Astrocyte (in vitro differentiated cells and primary cell): ENCODE data around the gene PTTG1. TPM values are rescaled to one million over a fixed set of nuclear protein-coding genes. Genes with fewer than 3 reads are reported as not detected.

Experiments
- DNase-seq: peaks from one replicate; pipeline ENCODE4 v3.0.0-alpha.2; 2010; ENCODE audit warnings: low read depth
- FAIRE-seq: peaks from 2 replicates; lab custom pipeline; 2011; peaks lifted over from hg19 to GRCh38; lab: Jason Lieb, UNC
- H2AFZ ChIP-seq: 2 replicates; pipeline ENCODE4 v1.6.0; 2012; ENCODE audit warnings: low read depth, low read length, inconsistent platforms
- H3K27ac ChIP-seq: 2 replicates; pipeline ENCODE4 v1.5.1; 2011; ENCODE audit warnings: low read depth, low read length, inconsistent platforms
- H3K27me3 ChIP-seq: 2 replicates; pipeline ENCODE4 v1.6.0; 2011; ENCODE audit warnings: low read length, inconsistent platforms; ENCODE audit not compliant: insufficient read depth
- H3K36me3 ChIP-seq: 2 replicates; pipeline ENCODE4 v1.5.1; 2011; ENCODE audit warnings: low read length, inconsistent platforms; ENCODE audit not compliant: insufficient read depth
- H3K4me1 ChIP-seq: 2 replicates; pipeline ENCODE4 v1.5.1; 2011; ENCODE audit warnings: low read length, inconsistent platforms; ENCODE audit not compliant: insufficient read depth
- H3K4me2 ChIP-seq: 2 replicates; pipeline ENCODE4 v1.6.0; 2012; ENCODE audit warnings: low read length, inconsistent platforms
- H3K4me3 ChIP-seq: 2 replicates; pipeline ENCODE4 v1.5.1; 2011; ENCODE audit warnings: low read depth, mild to moderate bottlenecking, low read length, inconsistent platforms; ENCODE audit not compliant: insufficient read depth
- H3K79me2 ChIP-seq: 2 replicates; pipeline ENCODE4 v1.6.0; 2012; ENCODE audit warnings: mild to moderate bottlenecking, low read length, inconsistent platforms; ENCODE audit not compliant: insufficient read depth
- H3K9ac ChIP-seq: 2 replicates; pipeline ENCODE4 v1.6.0; 2012; ENCODE audit warnings: mild to moderate bottlenecking, low read length, inconsistent platforms
- H3K9me3 ChIP-seq: 2 replicates; pipeline ENCODE4 v1.5.1; 2012; ENCODE audit warnings: low read depth, mild to moderate bottlenecking, low read length, inconsistent platforms; ENCODE audit not compliant: insufficient read depth
- H4K20me1 ChIP-seq: 2 replicates; pipeline ENCODE4 v1.6.0; 2012; ENCODE audit warnings: low read length, inconsistent platforms; ENCODE audit not compliant: insufficient read depth
- H3K27ac Mint-ChIP-seq: one replicate; pipeline ENCODE4 v1.8.0; 2021; ENCODE audit warnings: mild to moderate bottlenecking, mixed read lengths; ENCODE audit not compliant: unreplicated experiment
- H3K27me3 Mint-ChIP-seq: one replicate; pipeline ENCODE4 v1.8.0; 2021; ENCODE audit warnings: low read depth, mixed read lengths; ENCODE audit not compliant: unreplicated experiment
- H3K36me3 Mint-ChIP-seq: one replicate; pipeline ENCODE4 v1.8.0; 2021; ENCODE audit warnings: low read depth, mixed read lengths; ENCODE audit not compliant: unreplicated experiment
- H3K4me1 Mint-ChIP-seq: one replicate; pipeline ENCODE4 v1.8.0; 2021; ENCODE audit warnings: low read depth, mixed read lengths; ENCODE audit not compliant: unreplicated experiment
- H3K4me3 Mint-ChIP-seq: one replicate; pipeline ENCODE4 v1.8.0; 2021; ENCODE audit warnings: mild to moderate bottlenecking, moderate library complexity, mixed read lengths; ENCODE audit not compliant: unreplicated experiment
- H3K9me3 Mint-ChIP-seq: one replicate; pipeline ENCODE4 v1.8.0; 2021; ENCODE audit warnings: mild to moderate bottlenecking, mixed read lengths; ENCODE audit not compliant: unreplicated experiment
- EZH2 ChIP-seq: IDR thresholded peaks from 2 replicates; pipeline ENCODE4 v1.6.1; 2012; ENCODE audit warnings: mild to moderate bottlenecking, low read length, inconsistent platforms; ENCODE audit not compliant: insufficient read depth
- total RNA-seq: library from RNA; stranded (reverse); gene quantifications from 2 replicates; pipeline ENCODE4 v1.2.1, GENCODE V29; 2021
- TF ChIP-seq, protein P1 (sequence below): IDR thresholded peaks from 2 replicates; pipeline ENCODE4 v1.5.1; 2011; ENCODE audit warnings: low read depth, mild to moderate bottlenecking, inconsistent platforms, low read length, moderate library complexity; ENCODE audit not compliant: insufficient read depth

PTTG1 gene
- total RNA-seq, 1 donor from 2014 or later, result 20.4 TPM

- no peaks in the 10 kb centered on the region for H3K27me3 ChIP-seq
- no peaks in the 10 kb centered on the region for H3K9me3 Mint-ChIP-seq
- peak overlapping the region; percentile 51 for H3K4me2 ChIP-seq
- no peaks in the 10 kb centered on the region for H3K79me2 ChIP-seq
- no peak overlapping the region for H3K4me3 Mint-ChIP-seq
- H3K4me1 ChIP-seq, result peaks cover 42% of the 10 kb centered on the region
- no peaks in the 10 kb centered on the region for H4K20me1 ChIP-seq
- DNase-seq (no peak), FAIRE-seq (no peak)
- TF ChIP-seq, protein P1, sequence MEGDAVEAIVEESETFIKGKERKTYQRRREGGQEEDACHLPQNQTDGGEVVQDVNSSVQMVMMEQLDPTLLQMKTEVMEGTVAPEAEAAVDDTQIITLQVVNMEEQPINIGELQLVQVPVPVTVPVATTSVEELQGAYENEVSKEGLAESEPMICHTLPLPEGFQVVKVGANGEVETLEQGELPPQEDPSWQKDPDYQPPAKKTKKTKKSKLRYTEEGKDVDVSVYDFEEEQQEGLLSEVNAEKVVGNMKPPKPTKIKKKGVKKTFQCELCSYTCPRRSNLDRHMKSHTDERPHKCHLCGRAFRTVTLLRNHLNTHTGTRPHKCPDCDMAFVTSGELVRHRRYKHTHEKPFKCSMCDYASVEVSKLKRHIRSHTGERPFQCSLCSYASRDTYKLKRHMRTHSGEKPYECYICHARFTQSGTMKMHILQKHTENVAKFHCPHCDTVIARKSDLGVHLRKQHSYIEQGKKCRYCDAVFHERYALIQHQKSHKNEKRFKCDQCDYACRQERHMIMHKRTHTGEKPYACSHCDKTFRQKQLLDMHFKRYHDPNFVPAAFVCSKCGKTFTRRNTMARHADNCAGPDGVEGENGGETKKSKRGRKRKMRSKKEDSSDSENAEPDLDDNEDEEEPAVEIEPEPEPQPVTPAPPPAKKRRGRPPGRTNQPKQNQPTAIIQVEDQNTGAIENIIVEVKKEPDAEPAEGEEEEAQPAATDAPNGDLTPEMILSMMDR, result no peak
- TF ChIP-seq EZH2, result no peak
- H3K4me3 ChIP-seq, result peak overlapping the region; percentile 0
- no peaks in the 10 kb centered on the region for H3K27me3 Mint-ChIP-seq
- no peaks in the 10 kb centered on the region for H3K9me3 ChIP-seq
- H3K36me3 ChIP-seq, result no peaks in the 10 kb centered on the region
- H3K4me1 Mint-ChIP-seq, result peaks cover 16% of the 10 kb centered on the region
- H3K36me3 Mint-ChIP-seq, result no peaks in the 10 kb centered on the region
- H3K27ac ChIP-seq, result no peak overlapping the region
- H2AFZ ChIP-seq, result no peak overlapping the region
- peak overlapping the region; percentile 8 for H3K9ac ChIP-seq
- H3K27ac Mint-ChIP-seq, result no peak overlapping the region
These were observed 46.8 kb downstream of the PTTG1 start for GRCh38 chr5:160468363-160468975.

GRCh38 chr5:160469156-160470144, 47.8 kb downstream of the PTTG1 start:
- Histone ChIP-seq H3K9me3 (no peaks in the 10 kb centered on the region), H3K4me3 (no peak overlapping the region), H3K79me2 (no peaks in the 10 kb centered on the region), H4K20me1 (no peaks in the 10 kb centered on the region), H3K9ac (no peak overlapping the region), H3K4me2 (peak overlapping the region; percentile 24), H3K27ac (peak overlapping the region; percentile 12), H2AFZ (no peak overlapping the region), H3K36me3 (no peaks in the 10 kb centered on the region), H3K27me3 (no peaks in the 10 kb centered on the region), H3K4me1 (peaks cover 34% of the 10 kb centered on the region)
- FAIRE-seq (no peak), DNase-seq (no peak)
- H3K27ac Mint-ChIP-seq, result no peak overlapping the region
- no peaks in the 10 kb centered on the region for H3K9me3 Mint-ChIP-seq
- TF ChIP-seq, protein P1, result no peak
- TF ChIP-seq EZH2, result no peak
- no peak overlapping the region for H3K4me3 Mint-ChIP-seq
- H3K4me1 Mint-ChIP-seq, result peaks cover 7% of the 10 kb centered on the region
- H3K36me3 Mint-ChIP-seq, result no peaks in the 10 kb centered on the region
- no peaks in the 10 kb centered on the region for H3K27me3 Mint-ChIP-seq
